ENCODE measurements around the gene MTFP1.

DNA sequence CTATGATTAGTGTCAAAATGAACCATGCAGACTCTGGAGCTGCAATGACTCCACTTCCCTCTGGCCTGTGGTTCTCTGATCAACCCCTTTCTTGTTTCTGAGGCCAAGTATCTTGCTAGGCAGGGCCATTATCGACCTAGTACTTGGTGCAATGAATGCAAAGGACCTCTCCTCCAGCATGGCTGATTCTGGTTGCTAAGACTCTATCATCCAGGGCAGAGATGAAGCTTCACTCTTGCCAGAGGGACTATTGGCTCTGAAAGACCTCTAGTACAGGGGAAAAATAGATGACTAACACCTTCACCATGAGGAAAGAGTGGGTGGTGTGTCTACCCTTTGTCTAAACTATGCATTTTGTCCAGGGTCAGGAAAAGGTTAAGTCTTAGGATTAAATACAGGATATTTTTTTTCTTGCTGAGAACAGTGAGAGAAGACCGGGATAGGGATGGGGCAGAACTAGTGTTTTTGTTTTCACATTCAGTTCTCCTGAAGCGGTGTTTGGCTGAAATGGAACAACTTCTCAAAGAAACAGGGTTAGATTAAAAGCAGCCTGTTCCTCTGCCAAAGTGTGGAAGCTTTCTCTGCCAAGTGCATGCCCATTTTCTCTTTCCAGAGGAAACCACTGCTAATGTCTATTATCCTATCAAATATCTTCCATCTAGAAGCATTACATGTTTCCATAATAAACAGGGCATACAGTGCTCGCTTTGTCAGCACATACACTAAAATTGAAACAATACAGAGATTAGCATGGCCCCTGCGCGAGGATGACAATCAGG, 5.0 kb upstream of the MTFP1 start:
- TF ChIP-seq POLR2AphosphoS5 (IDR thresholded peaks at IDR 0.05; ENCODE audit: low read depth, low read length) (no peak), SPI1 (IDR thresholded peaks at IDR 0.05; ENCODE audit: low read depth, low read length) (no peak), POLR2A (IDR thresholded peaks at IDR 0.05; ENCODE audit: low read depth, low read length) (no peak), TAF1 (IDR thresholded peaks at IDR 0.05; ENCODE audit: low read depth, low read length) (no peak)
